Testis (tissue), 3 donors: ENCODE data around the gene FARP1. TPM values are rescaled to one million over a fixed set of nuclear protein-coding genes. Genes with fewer than 3 reads are reported as not detected.
A peak's percentile ranks its signal among the peaks of the same experiment; 100 is the strongest.
"Not testable (repeated sequence)": the region's sequence is repeated elsewhere in the genome, so short reads cannot be mapped to it uniquely, and the experiment has no call there.

Experiments
- DNase-seq: peaks from one replicate; pipeline ENCODE4 v3.0.0-alpha.2; 2019
- H3K27ac ChIP-seq, 2 donors: fragments of 200-600 bp; sonication (generic); one replicate each; pipeline ENCODE4 v1.5.1; 2019
- H3K27me3 ChIP-seq: fragments of 200-600 bp; sonication (generic); one replicate; pipeline ENCODE4 v1.5.1; 2019
- H3K36me3 ChIP-seq: fragments of 200-600 bp; sonication (generic); one replicate; pipeline ENCODE4 v1.5.1; 2017; ENCODE audit warnings: low read depth; ENCODE audit errors: missing control alignments
- H3K4me1 ChIP-seq: fragments of 200-600 bp; sonication (generic); one replicate; pipeline ENCODE4 v1.5.1; 2019
- H3K4me3 ChIP-seq, 2 donors: fragments of 200-600 bp; sonication (generic); one replicate each; pipeline ENCODE4 v1.5.1; 2017 to 2019
- H3K9me3 ChIP-seq: fragments of 200-600 bp; sonication (generic); one replicate; pipeline ENCODE4 v1.5.1; 2017
- CTCF ChIP-seq, 3 experiments: fragments of 450-650 bp in 2 of 3; fragments of 200-600 bp in 1 of 3; sonication (generic) in 1 of 3; IDR thresholded peaks; one replicate each; pipeline ENCODE4 v1.5.1; 2016 to 2019; ENCODE audit warnings: antibody characterized with exemption in 3 of 3, mild to moderate bottlenecking in 2 of 3, moderate library complexity in 1 of 3
- POLR2A ChIP-seq: fragments of 450-650 bp; IDR thresholded peaks from one replicate; pipeline ENCODE4 v1.6.1; 2017; ENCODE audit warnings: antibody characterized with exemption, mild to moderate bottlenecking, moderate library complexity
- WGBS, 2 donors: methylation state at CpG; one replicate each; pipeline ENCODE4 v1.1.5; 2018; 5-methylcytosine and 5-hydroxymethylcytosine counted together
- intact Hi-C: fragments of 100-400 bp; cut with DNase I; formaldehyde crosslinking; loops from one replicate; pipeline ENCODE4 v1.15.1; 2023; ENCODE audit warnings: low total_unique reads
- polyA plus RNA-seq: library from polyadenylated mRNA; stranded (reverse); fragments of 350-450 nt; fragmentation: Illumina TruSeq; extraction: RNeasy Lipid Tissue Mini Kit (QIAGEN cat#74804); gene quantifications from one replicate; pipeline ENCODE4 v1.2.3, GENCODE V29; 2014; ENCODE audit warnings: low read depth, low replicate concordance; ENCODE audit not compliant: insufficient read depth
- total RNA-seq, 2 donors: library from RNA; depleted of rRNA; stranded (reverse); fragments of >200 nt; gene quantifications; one replicate each; pipeline ENCODE4 v1.2.3, GENCODE V29; 2016

Gene FARP1
- total and polyA plus RNA-seq, 3 donors from 2014 or later, result 54.0 to 130 (median 69.1) TPM

GRCh38 chr13:98366959-98367358 is 224.1 kb downstream of the FARP1 start:
- WGBS, 2 donors, result 94 to 98% methylated on average over 4 of the region's 4 CpGs
- no peaks in the 10 kb centered on the region for H3K27me3 ChIP-seq
- H3K27ac ChIP-seq, result no peak overlapping the region
- peaks cover 4% of the 10 kb centered on the region for H3K4me1 ChIP-seq
- TF ChIP-seq CTCF (IDR thresholded peaks at IDR 0.05) (no peak), POLR2A (no peak)
- DNase-seq, result no peak
- H3K4me3 ChIP-seq, result no peak overlapping the region
- no peaks in the 10 kb centered on the region for H3K9me3 ChIP-seq
- no peaks in the 10 kb centered on the region for H3K36me3 ChIP-seq
- intact Hi-C loops, result no loop called here

GRCh38 chr13:98368019-98368418 is 225.1 kb downstream of the FARP1 start:
- Histone ChIP-seq H3K4me1 (peaks cover 4% of the 10 kb centered on the region), H3K27ac (no peak overlapping the region), H3K36me3 (no peaks in the 10 kb centered on the region), H3K4me3 (no peak overlapping the region), H3K27me3 (no peaks in the 10 kb centered on the region), H3K9me3 (no peaks in the 10 kb centered on the region)
- TF ChIP-seq CTCF (IDR thresholded peaks at IDR 0.05) (no peak), POLR2A (no peak)
- intact Hi-C loops, result no loop called here
- no peak for DNase-seq
- WGBS, 2 donors, result 70 to 76% methylated on average over 2 of the region's 2 CpGs

- WGBS, 2 donors, result 89 to 91% methylated on average over 2 of the region's 2 CpGs
- H3K9me3 ChIP-seq, DNase-seq, H3K36me3 ChIP-seq, H3K27ac ChIP-seq, intact Hi-C loops, H3K27me3 ChIP-seq, H3K4me1 ChIP-seq, H3K4me3 ChIP-seq: not testable (repeated sequence)
Observed at GRCh38 chr13:98369520-98369919, 226.6 kb downstream of the FARP1 start.

GRCh38 chr13:98370261-98370660 is 227.4 kb downstream of the FARP1 start:
- no peak overlapping the region for H3K27ac ChIP-seq
- no peaks in the 10 kb centered on the region for H3K9me3 ChIP-seq
- peaks cover 4% of the 10 kb centered on the region for H3K4me1 ChIP-seq
- H3K27me3 ChIP-seq, result no peaks in the 10 kb centered on the region
- H3K36me3 ChIP-seq, result no peaks in the 10 kb centered on the region
- WGBS, 2 donors, result 93 to 96% methylated on average over 4 of the region's 4 CpGs
- intact Hi-C loops, result no loop called here
- DNase-seq, result no peak
- TF ChIP-seq CTCF (IDR thresholded peaks at IDR 0.05) (no peak), POLR2A (no peak)
- H3K4me3 ChIP-seq, result no peak overlapping the region

- H3K27ac ChIP-seq, result no peak overlapping the region
- intact Hi-C loops, result no loop called here
- no peaks in the 10 kb centered on the region for H3K9me3 ChIP-seq
- WGBS, 2 donors, result 50 to 60% methylated on average over 16 of the region's 16 CpGs
- peaks cover 4% of the 10 kb centered on the region for H3K4me1 ChIP-seq
- H3K36me3 ChIP-seq, result no peaks in the 10 kb centered on the region
- H3K4me3 ChIP-seq, result no peak overlapping the region
- no peaks in the 10 kb centered on the region for H3K27me3 ChIP-seq
- TF ChIP-seq POLR2A, result no peak
- no peak for TF ChIP-seq CTCF (IDR thresholded peaks at IDR 0.05)
- peak; percentile 53 for DNase-seq
Observed at GRCh38 chr13:98370806-98371515, 228.1 kb downstream of the FARP1 start.
